Mucosa of descending colon (tissue), 3 donors: ENCODE data around the gene SACS. TPM values are rescaled to one million over a fixed set of nuclear protein-coding genes. Genes with fewer than 3 reads are reported as not detected.

Experiments used
- ATAC-seq: fragments of 200-7000 bp; cut with Tn5 transposase; one replicate; pipeline ENCODE4 v1.9.1; 2020; ENCODE audit warnings: mild to moderate bottlenecking, moderate library complexity
- DNase-seq, 3 donors: peaks; one replicate each; pipeline ENCODE4 v3.0.0-alpha.2; 2020
- H3K36me3 ChIP-seq: fragments of 200-600 bp; one replicate; pipeline ENCODE4 v1.8.0; 2021; ENCODE audit warnings: low read depth, mild to moderate bottlenecking
- H3K4me1 ChIP-seq: fragments of 200-600 bp; one replicate; pipeline ENCODE4 v1.8.0; 2021; ENCODE audit warnings: low read depth, mild to moderate bottlenecking
- H3K4me3 ChIP-seq: fragments of 200-600 bp; one replicate; pipeline ENCODE4 v1.8.0; 2021; ENCODE audit warnings: mild to moderate bottlenecking
- H3K9me3 ChIP-seq: fragments of 200-600 bp; one replicate; pipeline ENCODE4 v1.8.0; 2021; ENCODE audit warnings: mild to moderate bottlenecking
- intact Hi-C, 2 donors: fragments of 100-400 bp; cut with DNase I in 1 of 2; cut with micrococcal nuclease in 1 of 2; formaldehyde crosslinking; loops; one replicate each; pipeline versions ENCODE4 v1.11.0 to v1.11.1; 2022; cut with DNase I, micrococcal nuclease
- total RNA-seq, 3 donors: library from RNA; stranded (reverse); fragmentation: NEBNext Ultra II Directional in 2 of 3; extraction: Animal tissue kit (Norgen Biotek cat#: 25700) in 2 of 3; gene quantifications; one replicate each; pipeline versions ENCODE4 v1.2.1 to v1.2.4, GENCODE V29; 2021 to 2023
- TF ChIP-seq, protein P1 (sequence below): fragments of 200-600 bp; IDR thresholded peaks from one replicate; pipeline ENCODE4 v1.8.0; 2022; ENCODE audit warnings: antibody characterized with exemption, mild to moderate bottlenecking
- donor health status: DM: no; HTN: no; CAD: no; lungs with moderate emphysema.
- donor health status: DM: no; HTN: no; CAD: no.
- donor health status: DM: no; HTN: yes; CAD: no.

The SACS gene
- total RNA-seq, 3 donors from 2014 or later: 2.1 to 19.0 (median 3.7) TPM

DNA sequence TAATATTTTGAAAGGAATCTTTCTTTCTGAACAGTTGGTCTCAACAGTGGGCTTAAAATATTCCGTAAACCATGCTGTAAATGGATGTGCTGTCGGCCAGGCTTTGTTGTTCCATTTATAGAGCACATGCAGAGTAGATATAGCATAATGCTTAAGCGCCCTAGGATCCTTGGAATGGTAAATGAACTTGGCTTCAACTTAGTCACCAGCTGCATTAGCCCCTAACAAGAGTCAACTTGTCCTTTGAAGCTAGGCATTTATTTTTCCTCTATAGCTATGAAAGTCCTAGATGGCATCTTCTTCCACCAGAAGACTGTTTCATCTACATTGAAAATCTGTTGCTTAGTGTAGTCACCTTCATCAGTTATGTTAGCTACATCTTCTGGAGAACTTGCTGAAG, 47.6 kb downstream of the SACS start:
- Histone ChIP-seq H3K4me1 (no peaks in the 10 kb centered on the region), H3K36me3 (no peaks in the 10 kb centered on the region), H3K4me3 (no peak overlapping the region), H3K9me3 (no peaks in the 10 kb centered on the region)
- no peak for DNase-seq
- TF ChIP-seq, protein P1, sequence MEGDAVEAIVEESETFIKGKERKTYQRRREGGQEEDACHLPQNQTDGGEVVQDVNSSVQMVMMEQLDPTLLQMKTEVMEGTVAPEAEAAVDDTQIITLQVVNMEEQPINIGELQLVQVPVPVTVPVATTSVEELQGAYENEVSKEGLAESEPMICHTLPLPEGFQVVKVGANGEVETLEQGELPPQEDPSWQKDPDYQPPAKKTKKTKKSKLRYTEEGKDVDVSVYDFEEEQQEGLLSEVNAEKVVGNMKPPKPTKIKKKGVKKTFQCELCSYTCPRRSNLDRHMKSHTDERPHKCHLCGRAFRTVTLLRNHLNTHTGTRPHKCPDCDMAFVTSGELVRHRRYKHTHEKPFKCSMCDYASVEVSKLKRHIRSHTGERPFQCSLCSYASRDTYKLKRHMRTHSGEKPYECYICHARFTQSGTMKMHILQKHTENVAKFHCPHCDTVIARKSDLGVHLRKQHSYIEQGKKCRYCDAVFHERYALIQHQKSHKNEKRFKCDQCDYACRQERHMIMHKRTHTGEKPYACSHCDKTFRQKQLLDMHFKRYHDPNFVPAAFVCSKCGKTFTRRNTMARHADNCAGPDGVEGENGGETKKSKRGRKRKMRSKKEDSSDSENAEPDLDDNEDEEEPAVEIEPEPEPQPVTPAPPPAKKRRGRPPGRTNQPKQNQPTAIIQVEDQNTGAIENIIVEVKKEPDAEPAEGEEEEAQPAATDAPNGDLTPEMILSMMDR: no peak
- no peak for ATAC-seq
- intact Hi-C loops: no loop called here

DNA sequence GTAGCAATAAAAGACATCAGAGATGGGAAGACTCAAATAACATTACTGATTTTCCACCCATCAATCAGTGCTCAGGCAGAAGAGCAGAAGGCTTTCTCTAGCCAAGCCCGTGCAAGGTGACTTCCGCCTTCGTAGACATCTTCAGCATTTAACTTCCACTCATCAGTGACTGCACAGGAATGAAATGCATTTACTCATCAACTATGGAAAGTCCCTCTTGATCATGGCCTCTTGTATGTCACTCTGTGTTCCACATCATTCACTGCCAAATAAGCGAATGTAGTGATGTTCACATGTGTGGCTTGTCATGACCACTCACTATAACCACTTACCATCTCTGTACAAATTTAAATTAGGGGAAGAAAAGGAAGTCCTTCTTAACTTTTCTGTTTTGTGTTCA, 49.4 kb downstream of the SACS start:
- Histone ChIP-seq H3K4me3 (no peak overlapping the region), H3K4me1 (no peaks in the 10 kb centered on the region), H3K36me3 (no peaks in the 10 kb centered on the region), H3K9me3 (no peaks in the 10 kb centered on the region)
- peak; percentile 53 for ATAC-seq
- intact Hi-C loops: no loop called here
- no peak for DNase-seq
- TF ChIP-seq, protein P1: no peak

DNA sequence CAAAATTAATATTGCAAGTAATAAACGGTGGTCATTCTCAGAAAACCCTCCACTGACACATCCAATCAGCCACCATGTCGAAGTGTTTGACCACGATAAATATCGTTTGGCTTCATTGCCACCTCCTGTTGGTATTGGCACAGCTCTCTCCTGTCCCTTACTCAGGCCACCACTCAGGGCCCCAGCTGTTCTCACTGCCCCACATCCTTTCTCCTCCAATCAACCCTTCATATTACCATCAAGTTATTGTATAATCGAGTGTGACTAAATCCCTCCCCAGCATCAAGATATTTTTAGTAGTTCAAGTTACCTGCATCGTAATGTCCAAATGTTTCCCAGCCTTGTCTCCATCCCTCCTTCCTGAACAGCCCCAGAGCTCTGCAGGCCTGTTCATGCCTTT, 50.4 kb downstream of the SACS start:
- TF ChIP-seq, protein P1: no peak
- Histone ChIP-seq H3K36me3 (no peaks in the 10 kb centered on the region), H3K4me3 (no peak overlapping the region), H3K4me1 (no peaks in the 10 kb centered on the region), H3K9me3 (no peaks in the 10 kb centered on the region)
- no peak for ATAC-seq
- no peak for DNase-seq
- intact Hi-C loops: no loop called here

DNA sequence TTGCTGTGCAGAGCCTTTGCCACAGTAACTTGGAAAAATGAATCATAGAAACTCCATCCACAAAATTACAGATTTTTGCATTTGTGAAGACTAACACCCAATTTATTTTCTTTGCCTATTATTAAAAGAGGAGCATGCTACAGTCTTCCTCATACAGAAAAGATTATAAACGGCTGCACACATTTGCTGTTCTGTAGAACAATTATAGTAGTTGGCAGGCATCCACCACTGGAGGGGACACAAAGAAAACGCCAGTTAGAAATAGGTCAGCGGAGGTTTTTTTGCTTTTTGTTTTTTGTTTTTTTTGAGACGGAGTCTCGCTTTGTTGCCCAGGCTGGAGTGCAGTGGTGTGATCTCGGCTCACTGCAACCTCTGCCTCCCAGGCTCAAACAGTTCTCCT, 51.6 kb downstream of the SACS start:
- DNase-seq: no peak
- Histone ChIP-seq H3K36me3 (no peaks in the 10 kb centered on the region), H3K4me3 (no peak overlapping the region), H3K4me1 (no peaks in the 10 kb centered on the region), H3K9me3 (no peaks in the 10 kb centered on the region)
- TF ChIP-seq, protein P1: no peak
- intact Hi-C loops: no loop called here
- no peak for ATAC-seq

DNA sequence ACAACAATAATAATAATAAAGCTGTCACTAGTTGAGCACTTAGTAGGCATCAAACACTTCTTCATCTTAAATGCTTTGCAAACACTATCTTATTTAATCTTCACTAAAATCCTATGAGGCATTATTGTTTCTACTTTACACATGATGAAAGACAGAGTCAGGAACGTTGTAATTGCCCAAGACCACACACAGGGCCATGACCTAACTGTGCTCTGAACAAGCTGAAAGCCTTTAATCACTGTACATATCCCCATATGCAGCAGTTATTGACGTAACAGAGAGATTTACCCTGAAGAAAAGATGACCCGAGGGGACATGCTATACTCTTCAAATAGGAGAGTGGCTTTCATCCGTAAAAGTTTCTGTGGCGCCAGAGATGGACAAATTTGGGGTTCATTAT, 53.0 kb downstream of the SACS start:
- DNase-seq (no peak), ATAC-seq (no peak)
- Histone ChIP-seq H3K4me3 (no peak overlapping the region), H3K36me3 (no peaks in the 10 kb centered on the region), H3K4me1 (no peaks in the 10 kb centered on the region), H3K9me3 (no peaks in the 10 kb centered on the region)
- TF ChIP-seq, protein P1: no peak
- intact Hi-C loops: no loop called here

DNA sequence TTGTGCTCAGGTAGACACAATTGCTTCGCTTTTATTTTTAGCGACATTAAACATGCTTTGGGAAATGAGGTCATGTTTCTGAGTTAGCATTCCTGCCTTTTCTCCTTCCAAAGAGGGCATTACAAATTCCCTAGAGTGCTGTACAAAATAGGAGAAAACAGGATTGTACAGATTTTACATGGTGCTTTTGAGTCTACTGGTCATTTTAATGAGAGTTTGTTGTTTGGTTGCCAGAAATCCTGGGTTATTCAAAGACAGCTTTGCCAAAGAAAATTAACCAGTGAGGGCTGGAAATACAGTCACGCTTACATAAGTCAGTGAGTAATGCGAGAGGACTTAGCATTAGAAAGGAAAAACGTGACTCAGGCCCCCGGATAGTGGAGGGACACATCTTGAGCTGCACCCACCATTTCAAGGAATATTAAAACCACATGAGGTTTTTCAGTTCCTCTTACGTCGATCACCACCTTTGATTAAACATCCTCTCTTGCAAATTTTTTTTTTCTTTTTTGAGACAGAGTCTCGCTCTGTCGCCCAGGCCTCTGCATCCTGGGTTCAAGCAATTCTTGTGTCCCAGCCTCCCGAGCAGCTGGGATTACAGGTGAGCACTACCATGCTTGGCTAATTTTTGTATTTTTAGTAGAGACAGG, 55.4 kb downstream of the SACS start:
- TF ChIP-seq, protein P1: no peak
- peak in 1 of 3 donors; percentile 19 for DNase-seq
- intact Hi-C loops: no loop called here
- Histone ChIP-seq H3K9me3 (no peaks in the 10 kb centered on the region), H3K4me3 (no peak overlapping the region), H3K4me1 (no peaks in the 10 kb centered on the region), H3K36me3 (no peaks in the 10 kb centered on the region)
- no peak for ATAC-seq
